ENCODE results near the gene PNMA8A. TPM values are rescaled to one million over a fixed set of nuclear protein-coding genes. Genes with fewer than 3 reads are reported as not detected.
A peak's percentile ranks its signal among the peaks of the same experiment; 100 is the strongest.

Gene PNMA8A
- total and polyA plus RNA-seq, 2 experiments from 2014 or later = 17.8 to 21.7 TPM

DNA sequence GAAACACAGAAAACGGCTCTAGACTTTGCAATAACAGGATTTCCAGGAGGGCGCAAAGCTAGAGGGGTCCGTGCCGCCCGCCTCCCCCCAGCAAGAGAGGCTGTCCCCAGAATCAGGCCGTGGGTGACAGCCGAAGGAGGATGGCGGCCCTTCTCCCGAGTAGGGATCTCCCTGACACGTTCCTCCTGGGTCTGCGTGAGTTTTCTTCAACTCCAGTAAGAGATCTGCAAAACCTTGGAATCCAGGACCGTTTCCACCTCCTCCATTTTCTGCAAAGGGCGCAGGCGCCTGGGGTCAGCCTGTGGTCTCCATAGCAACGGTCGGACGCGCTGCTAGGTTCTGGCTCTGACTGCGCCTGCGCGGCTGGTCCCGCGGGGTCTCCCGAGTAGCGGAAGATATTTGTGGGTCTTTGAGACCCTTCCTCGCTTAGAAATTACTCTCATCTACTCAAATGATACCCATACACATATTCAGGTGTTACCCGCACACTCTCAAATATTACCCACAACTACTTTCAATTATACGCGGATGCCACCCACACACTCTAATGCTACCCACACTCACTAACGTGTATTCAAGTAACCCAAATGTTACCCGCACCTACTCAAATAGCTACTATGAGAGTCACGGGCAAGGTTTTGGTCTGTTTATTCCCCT is 44.7 kb downstream of the PNMA8A start:
- Mint-ChIP-seq H3K36me3 (ENCODE audit: low read depth) (no peaks in the 10 kb centered on the region), H3K27ac (no peak overlapping the region), H3K4me3 (peak overlapping the region; percentile 88), H3K9me3 (no peaks in the 10 kb centered on the region), H3K27me3 (ENCODE audit: insufficient read depth, low read depth, poor library complexity) (peaks cover 13% of the 10 kb centered on the region), H3K4me1 (peaks cover 23% of the 10 kb centered on the region)
- Histone ChIP-seq H3K79me2 (replicated peaks; ENCODE audit: insufficient read depth) (no peaks in the 10 kb centered on the region), H3K4me1 (ENCODE audit: insufficient read depth) (peaks cover 11% of the 10 kb centered on the region), H2AFZ (peak overlapping the region; percentile 99), H3F3A (replicated peaks; ENCODE audit: low read depth) (no peaks in the 10 kb centered on the region), H4K20me1 (replicated peaks; ENCODE audit: insufficient read depth) (no peaks in the 10 kb centered on the region), H3K4me3 (peak overlapping the region; percentile 77), H3K4me2 (peak overlapping the region; percentile 90), H3K9me2 (ENCODE audit: insufficient read depth) (no peaks in the 10 kb centered on the region), H3K27me3 (ENCODE audit: insufficient read depth) (no peaks in the 10 kb centered on the region), H3K36me3 (ENCODE audit: insufficient read depth) (no peaks in the 10 kb centered on the region), H3K27ac (ENCODE audit: low read depth) (no peak overlapping the region)
- TF ChIP-seq JUNB (IDR thresholded peaks at IDR 0.05; ENCODE audit: unreplicated experiment) = no peak
- TF ChIP-seq, protein P1, sequence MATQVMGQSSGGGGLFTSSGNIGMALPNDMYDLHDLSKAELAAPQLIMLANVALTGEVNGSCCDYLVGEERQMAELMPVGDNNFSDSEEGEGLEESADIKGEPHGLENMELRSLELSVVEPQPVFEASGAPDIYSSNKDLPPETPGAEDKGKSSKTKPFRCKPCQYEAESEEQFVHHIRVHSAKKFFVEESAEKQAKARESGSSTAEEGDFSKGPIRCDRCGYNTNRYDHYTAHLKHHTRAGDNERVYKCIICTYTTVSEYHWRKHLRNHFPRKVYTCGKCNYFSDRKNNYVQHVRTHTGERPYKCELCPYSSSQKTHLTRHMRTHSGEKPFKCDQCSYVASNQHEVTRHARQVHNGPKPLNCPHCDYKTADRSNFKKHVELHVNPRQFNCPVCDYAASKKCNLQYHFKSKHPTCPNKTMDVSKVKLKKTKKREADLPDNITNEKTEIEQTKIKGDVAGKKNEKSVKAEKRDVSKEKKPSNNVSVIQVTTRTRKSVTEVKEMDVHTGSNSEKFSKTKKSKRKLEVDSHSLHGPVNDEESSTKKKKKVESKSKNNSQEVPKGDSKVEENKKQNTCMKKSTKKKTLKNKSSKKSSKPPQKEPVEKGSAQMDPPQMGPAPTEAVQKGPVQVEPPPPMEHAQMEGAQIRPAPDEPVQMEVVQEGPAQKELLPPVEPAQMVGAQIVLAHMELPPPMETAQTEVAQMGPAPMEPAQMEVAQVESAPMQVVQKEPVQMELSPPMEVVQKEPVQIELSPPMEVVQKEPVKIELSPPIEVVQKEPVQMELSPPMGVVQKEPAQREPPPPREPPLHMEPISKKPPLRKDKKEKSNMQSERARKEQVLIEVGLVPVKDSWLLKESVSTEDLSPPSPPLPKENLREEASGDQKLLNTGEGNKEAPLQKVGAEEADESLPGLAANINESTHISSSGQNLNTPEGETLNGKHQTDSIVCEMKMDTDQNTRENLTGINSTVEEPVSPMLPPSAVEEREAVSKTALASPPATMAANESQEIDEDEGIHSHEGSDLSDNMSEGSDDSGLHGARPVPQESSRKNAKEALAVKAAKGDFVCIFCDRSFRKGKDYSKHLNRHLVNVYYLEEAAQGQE (IDR thresholded peaks at IDR 0.05; ENCODE audit: unreplicated experiment) = no peak
- no peak for TF ChIP-seq ZNF331 (CRISPR knock-in tag; IDR thresholded peaks at IDR 0.05; ENCODE audit: low read depth)
- no peak for TF ChIP-seq EZH2phosphoT487 (IDR thresholded peaks at IDR 0.05; ENCODE audit: unreplicated experiment)
- TF ChIP-seq, protein P2, sequence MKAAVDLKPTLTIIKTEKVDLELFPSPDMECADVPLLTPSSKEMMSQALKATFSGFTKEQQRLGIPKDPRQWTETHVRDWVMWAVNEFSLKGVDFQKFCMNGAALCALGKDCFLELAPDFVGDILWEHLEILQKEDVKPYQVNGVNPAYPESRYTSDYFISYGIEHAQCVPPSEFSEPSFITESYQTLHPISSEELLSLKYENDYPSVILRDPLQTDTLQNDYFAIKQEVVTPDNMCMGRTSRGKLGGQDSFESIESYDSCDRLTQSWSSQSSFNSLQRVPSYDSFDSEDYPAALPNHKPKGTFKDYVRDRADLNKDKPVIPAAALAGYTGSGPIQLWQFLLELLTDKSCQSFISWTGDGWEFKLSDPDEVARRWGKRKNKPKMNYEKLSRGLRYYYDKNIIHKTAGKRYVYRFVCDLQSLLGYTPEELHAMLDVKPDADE (IDR thresholded peaks at IDR 0.05) = no peak
- peak; percentile 38; the same call in 1 of the 2 replicates for TF ChIP-seq POLR2AphosphoS5 (IDR thresholded peaks at IDR 0.05; ENCODE audit: low read depth)
- ATAC-seq = peak; percentile 81
- DNase-seq (ENCODE audit: low spot score) = peak; percentile 94

DNA sequence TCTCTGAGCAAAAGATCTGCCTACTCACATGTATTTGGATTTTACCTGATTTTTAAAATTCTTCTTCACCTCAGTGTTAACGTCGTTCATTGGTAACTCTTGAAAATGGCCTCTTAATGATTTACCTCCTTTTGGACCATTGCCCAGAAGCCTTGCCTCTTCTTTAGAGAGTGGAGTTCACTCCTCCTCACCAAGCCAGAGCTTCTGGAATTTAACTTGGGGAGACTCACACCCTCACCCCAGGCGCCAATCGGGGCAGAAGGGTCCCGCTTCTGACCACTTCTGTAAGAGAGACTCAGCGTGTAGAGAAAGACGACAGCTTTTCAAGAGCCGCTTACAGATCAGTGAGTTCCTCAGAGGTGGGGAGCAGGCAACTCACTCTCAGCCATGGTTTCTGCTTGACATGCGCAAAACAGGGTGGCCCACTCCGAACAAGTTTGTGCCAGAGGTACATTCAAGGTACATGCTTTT is 45.3 kb downstream of the PNMA8A start:
- Mint-ChIP-seq H3K36me3 (ENCODE audit: low read depth) (no peaks in the 10 kb centered on the region), H3K27me3 (ENCODE audit: insufficient read depth, low read depth, poor library complexity) (peaks cover 13% of the 10 kb centered on the region), H3K27ac (no peak overlapping the region), H3K4me3 (peak overlapping the region; percentile 88), H3K9me3 (no peaks in the 10 kb centered on the region), H3K4me1 (peaks cover 23% of the 10 kb centered on the region)
- Histone ChIP-seq H3K36me3 (ENCODE audit: insufficient read depth) (no peaks in the 10 kb centered on the region), H3K27ac (ENCODE audit: low read depth) (no peak overlapping the region), H3F3A (replicated peaks; ENCODE audit: low read depth) (no peaks in the 10 kb centered on the region), H3K4me1 (ENCODE audit: insufficient read depth) (peaks cover 11% of the 10 kb centered on the region), H3K4me2 (peak overlapping the region; percentile 90), H3K9me2 (ENCODE audit: insufficient read depth) (no peaks in the 10 kb centered on the region), H2AFZ (peak overlapping the region; percentile 99), H3K79me2 (replicated peaks; ENCODE audit: insufficient read depth) (no peaks in the 10 kb centered on the region), H4K20me1 (replicated peaks; ENCODE audit: insufficient read depth) (no peaks in the 10 kb centered on the region), H3K4me3 (peak overlapping the region; percentile 77), H3K27me3 (ENCODE audit: insufficient read depth) (no peaks in the 10 kb centered on the region)
- DNase-seq (ENCODE audit: low spot score) (no peak), ATAC-seq (peak; percentile 46)
- TF ChIP-seq, protein P3, sequence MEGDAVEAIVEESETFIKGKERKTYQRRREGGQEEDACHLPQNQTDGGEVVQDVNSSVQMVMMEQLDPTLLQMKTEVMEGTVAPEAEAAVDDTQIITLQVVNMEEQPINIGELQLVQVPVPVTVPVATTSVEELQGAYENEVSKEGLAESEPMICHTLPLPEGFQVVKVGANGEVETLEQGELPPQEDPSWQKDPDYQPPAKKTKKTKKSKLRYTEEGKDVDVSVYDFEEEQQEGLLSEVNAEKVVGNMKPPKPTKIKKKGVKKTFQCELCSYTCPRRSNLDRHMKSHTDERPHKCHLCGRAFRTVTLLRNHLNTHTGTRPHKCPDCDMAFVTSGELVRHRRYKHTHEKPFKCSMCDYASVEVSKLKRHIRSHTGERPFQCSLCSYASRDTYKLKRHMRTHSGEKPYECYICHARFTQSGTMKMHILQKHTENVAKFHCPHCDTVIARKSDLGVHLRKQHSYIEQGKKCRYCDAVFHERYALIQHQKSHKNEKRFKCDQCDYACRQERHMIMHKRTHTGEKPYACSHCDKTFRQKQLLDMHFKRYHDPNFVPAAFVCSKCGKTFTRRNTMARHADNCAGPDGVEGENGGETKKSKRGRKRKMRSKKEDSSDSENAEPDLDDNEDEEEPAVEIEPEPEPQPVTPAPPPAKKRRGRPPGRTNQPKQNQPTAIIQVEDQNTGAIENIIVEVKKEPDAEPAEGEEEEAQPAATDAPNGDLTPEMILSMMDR (conservative IDR thresholded peaks at IDR 0.05; ENCODE audit: low read depth in 2 of 2) = no peak
- TF ChIP-seq JUNB (IDR thresholded peaks at IDR 0.05; ENCODE audit: unreplicated experiment) = no peak
- TF ChIP-seq CREB1 (CRISPR knock-in tag; IDR thresholded peaks at IDR 0.05; ENCODE audit: low read depth) = no peak
- no peak for TF ChIP-seq ZNF331 (CRISPR knock-in tag; IDR thresholded peaks at IDR 0.05; ENCODE audit: low read depth)
- TF ChIP-seq EZH2phosphoT487 (IDR thresholded peaks at IDR 0.05; ENCODE audit: unreplicated experiment) = no peak
